HG03565 (cell line): ENCODE measurements around the gene TBC1D5.
"Not testable (repeated sequence)": the region's sequence is repeated elsewhere in the genome, so short reads cannot be mapped to it uniquely, and the experiment has no call there.

Experiments used
- ATAC-seq: cut with Tn5 transposase; IDR thresholded peaks from one replicate; pipeline ENCODE4 v1.9.1; 2021; ENCODE audit warnings: mild to moderate bottlenecking, moderate library complexity; ENCODE audit not compliant: unreplicated experiment

TBC1D5 gene

DNA sequence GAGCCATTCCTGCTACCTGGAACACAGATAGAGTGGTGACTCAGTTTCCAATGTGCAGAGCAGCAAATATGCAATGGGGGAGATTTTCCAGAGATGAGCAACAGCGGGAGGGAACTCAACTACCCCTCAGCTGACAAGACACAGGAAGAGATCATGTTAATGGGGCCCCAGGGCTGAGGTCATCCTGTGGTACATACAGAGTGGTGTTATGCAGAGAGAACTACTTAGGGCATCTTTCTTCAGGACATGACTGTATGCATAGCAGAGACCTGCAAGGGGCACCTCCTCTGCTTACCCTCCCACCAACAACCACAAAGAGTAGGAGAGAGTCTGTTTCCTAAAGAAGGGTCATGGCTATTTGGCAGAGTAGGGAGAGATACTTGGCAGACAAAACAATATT is 6.8 kb upstream of the TBC1D5 start:
- peak; percentile 31 for ATAC-seq

DNA sequence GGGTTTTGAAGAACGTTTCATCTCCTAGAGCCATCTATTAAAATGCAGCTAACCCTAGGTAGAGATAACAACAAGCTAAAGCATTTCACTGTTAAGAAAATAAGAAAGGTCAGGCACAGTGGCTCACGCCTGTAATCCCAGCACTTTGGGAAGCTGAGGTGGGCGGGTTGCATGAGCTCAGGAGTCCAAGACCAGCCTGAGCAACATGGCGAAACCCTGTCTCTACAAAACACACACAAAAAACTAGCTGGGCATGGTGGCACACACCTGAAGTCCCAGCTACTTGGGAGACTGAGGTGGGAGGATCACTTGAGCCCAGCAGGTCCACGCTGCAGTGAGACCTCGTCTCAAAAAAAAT is 5.4 kb upstream of the TBC1D5 start:
- no peak for ATAC-seq

DNA sequence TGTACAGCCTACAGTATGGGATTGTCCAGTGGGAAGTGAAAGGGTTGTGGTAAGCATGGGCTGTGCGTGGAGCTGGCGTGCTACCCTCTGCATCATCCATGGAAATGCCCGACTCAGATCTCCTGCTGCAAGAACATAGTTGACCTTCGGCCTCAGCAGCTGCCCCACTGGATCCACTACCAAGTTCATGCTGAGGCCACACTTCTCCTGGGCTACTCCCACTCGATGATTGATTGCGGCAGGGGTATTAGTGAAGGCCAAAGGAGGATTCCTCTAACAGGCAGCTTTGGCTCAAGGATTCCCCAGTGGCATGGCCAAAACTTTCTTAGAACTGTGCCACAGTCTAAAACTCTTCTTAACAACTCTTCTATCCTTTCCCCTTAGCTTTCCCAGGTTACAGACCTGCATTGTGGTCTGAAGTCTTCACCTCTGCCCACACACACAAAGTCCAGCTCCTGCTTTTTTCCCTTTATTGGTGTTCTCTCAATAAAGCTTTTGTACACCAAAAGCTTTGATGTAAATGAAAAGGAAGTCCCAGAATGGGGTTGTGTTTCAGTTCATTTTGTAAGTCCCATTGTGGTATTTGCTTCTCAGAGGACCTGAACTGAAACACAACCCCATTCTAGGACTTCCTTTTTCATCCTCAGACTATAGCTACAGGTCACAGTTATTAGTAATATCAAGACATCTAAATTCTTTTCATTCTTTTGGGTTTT is 4.9 kb upstream of the TBC1D5 start:
- peak; percentile 67 for ATAC-seq

DNA sequence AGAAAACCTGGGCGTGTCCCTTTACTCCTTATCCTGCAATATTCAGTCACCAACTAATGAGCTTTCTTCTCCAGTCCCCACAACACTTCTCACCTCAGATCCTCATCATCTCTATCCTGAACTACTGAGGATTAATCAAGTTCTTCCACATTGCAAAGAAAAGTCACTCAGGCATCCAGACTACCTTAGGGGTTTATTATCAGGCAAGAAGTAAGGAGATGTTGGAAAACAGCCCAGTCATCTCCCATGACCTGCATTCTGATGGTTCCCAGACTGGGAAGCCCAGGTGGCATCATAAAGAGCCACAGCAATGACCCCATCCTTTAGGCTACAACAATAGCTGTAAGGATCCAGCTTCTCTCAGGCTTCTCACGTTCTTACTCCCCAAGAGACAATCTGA is 3.5 kb upstream of the TBC1D5 start:
- ATAC-seq, result no peak

DNA sequence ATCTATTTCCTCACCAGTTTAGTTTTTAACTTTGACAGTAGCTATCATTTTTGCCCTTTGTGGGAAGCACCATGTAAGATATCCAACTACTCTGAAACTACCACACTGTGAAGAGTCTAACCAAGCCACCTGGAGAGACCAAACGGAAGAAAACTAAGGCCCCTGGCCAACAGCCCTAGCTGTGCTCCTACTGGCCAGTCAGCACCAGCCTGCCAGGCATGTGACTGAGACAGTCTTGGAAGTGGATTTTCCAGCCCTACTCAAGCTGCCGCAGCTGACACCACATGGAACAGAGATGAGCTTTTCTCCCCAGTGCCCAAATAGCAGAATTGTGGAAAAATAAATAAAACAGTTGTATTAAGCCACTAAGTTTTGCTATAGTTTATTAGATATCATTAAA is 2.9 kb upstream of the TBC1D5 start:
- ATAC-seq, result no peak

DNA sequence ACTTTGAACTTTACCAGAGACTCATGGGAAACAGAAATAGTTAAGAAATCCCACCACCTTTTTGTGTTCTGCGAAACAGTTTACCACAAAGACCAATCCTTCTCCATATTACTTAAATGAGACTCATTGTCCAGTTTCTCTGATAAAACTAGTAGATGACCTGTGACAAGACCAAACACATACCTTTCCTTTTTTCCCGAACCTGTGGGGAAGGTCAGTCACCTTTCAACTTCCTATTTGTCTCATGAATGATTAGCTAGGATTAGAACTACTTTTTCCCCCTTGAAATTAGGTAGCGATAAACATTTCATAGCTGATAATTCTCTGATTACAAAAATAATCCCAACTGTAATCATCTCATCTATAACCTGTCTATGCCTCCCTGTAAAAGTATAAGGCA is 2.3 kb upstream of the TBC1D5 start:
- ATAC-seq, result no peak

DNA sequence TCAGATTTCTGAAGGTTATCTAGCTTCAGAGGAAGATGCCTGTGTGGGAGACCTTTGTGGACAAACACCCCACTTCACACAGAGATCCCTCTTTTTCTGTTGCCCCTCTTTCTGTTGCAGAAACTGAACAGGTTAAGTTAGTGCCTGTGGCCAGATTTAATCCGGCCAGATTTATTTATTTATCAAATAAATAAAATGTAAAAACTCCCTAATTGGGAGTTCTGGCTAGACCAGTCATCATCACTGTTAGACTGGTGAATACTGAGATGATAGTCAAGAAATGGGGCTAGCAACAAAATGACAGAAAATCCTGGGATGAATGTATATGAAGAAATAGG is 1.2 kb upstream of the TBC1D5 start:
- ATAC-seq, result no peak

DNA sequence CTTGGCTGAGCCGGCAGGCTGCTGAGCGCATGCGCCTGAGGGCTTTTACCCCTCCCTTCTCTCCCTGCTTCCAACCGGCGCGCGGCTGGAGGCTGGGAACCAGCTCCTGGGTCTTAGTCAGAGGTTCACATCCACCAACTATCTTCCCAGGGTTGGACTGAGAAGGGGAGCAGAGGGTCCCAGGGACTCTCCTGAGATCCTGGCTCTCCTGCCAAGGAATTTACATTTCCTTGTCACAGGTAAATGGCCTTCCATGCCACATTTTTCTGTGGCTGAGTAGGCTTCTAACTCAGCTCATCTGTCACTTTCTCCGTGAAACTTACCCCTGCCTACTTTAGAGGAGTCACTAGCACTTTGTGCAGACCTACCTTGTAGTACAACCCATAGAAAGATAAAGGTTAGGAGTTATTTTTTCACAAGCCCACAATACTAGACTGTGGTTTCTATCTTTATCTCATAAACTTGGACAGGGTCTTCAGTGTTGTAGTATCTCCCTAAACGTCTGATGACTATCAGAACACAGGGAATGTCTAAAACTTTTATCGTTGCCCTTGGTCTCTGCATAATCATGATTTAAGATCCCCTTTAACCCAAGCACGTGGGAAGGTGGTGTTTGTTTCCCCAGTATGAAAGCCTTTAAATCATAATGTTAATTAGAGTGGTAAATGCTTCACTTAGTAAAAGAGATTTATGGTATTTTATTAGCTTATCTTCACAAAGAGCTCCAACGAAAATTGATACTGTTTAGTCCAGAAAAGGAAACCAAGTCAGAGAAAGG is 638 bp upstream of the TBC1D5 start:
- no peak for ATAC-seq

DNA sequence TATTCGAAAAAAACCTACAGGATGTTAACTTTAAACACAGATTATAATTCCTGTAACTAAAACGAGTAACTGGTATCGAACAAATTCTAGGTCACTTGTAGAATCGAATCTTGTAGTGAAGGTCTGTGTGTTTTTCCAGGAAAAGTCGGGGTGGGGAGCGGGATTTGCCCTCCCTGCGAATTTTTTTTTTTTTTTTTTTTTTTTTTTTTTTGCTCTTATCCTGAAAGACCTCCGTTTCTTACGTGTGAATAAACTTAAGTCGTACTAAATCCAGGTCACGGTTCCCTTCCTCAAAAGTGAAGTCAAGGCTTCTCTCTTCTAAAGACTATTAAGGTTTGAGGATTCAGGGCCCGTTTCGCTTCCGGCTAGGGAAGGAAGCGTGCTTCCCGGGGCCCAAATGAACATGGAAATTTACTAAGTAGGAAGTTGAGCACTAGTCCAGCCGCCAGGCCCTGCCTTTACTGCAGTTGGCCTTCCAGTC is 770 bp downstream of the TBC1D5 start:
- no peak for ATAC-seq

DNA sequence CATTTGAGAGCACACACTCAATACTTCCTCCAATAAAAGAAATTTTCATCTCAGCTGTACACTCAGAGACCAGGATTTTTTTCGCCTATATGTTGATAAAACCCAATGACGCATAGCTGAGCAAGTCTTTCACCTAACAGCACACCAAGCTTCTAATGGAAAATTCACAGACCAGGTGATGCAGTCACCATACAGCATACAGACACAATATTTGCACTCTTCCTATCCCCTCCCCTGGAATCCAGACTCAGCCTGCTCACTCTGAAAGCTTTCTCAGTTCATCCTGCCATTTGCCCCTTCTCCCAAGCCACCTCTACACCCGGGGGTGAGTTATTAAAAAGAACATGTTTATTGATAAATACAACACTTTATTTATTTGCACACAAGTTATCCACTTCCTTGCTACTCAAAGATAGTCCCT is 1.7 kb downstream of the TBC1D5 start:
- no peak for ATAC-seq

DNA sequence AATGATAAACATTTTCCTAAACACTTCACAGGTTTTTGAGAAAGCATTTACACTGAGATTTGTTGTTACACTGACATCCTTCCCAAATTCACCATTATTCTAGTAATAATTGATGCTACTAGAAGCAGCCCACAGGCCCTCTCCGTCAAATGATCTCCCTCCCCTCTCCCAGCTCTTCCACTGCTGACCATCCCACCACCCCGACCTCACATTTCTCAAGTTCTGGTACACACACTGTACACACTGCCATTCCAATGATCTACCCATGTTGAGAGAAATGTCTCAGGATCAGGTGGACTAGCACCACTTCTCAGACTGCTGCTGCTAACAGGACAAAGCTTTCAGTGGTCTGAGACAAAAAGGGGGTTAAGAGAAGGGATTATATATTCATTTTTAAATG is 3.5 kb downstream of the TBC1D5 start:
- no peak for ATAC-seq

DNA sequence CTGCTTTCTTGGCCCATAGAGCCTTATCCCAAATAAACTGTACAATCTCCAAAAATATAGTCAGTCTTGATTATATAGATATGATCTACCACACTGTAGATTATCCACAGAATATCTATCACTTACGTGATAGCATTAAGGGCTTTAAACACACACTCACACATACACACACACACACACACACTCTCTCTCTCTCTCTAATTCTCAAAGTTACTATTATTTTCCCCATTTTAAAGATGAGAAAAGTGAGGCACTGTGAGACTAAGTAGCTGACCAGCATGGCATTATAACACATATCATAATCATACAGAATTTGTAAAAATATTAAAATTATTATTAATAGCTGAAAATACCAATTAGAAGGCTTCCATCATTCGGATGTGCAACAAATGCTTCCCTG is 4.2 kb downstream of the TBC1D5 start:
- no peak for ATAC-seq

DNA sequence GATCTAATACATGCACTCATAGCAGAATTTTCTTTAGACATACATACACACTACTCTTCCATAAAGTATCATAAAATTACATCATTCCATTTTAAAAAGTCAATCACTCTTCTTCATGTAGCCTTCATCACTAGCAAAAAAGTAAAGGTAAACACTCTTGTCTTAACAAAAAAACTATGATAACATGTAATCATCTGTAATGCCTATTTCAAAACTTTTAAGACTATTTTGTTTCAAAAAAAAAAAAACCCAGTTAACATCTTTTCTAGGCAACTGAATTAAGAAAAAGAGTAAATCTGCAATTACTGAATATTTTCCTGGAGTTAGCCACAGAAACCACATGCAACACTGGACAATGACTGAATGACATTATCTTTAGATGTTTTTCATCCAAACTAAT is 4.8 kb downstream of the TBC1D5 start:
- no peak for ATAC-seq

DNA sequence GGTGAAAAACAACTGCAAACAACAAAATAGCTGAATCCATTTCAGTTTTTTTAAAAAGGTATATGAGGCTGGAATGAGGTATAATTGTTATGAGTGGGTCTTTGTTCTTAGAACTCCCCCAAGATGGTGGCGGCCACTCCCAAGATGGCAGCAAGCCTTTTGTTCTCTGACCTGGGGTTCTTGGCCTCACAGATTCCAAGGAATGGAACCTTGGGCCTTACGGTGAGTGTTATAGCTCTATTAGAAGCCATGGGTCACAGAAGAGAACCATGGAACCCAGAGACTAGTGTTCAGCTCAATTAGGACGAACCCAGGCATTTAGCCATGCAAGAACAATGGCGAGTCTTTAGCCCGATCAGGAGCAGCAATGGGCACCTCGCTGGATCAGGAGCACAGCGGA is 7.1 kb downstream of the TBC1D5 start:
- ATAC-seq, result not testable (repeated sequence)

DNA sequence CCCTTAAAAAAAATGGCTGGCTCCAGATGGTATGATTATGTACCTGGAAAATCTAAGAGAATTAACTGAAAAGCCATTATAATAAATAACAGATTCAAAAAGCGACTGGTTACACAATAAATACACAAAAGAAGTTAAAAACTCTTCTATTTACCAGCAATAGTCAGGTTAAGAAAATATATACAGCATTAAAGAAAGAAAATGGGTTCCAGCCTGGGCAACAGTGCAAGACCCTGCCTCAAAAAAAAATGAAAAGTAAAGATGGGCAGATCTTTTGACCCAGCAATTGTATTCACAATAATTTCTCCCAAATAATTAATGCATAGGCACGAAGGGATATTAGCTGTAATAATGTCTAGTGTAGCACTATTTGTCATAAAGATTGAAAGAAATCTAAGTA is 8.7 kb downstream of the TBC1D5 start:
- no peak for ATAC-seq

DNA sequence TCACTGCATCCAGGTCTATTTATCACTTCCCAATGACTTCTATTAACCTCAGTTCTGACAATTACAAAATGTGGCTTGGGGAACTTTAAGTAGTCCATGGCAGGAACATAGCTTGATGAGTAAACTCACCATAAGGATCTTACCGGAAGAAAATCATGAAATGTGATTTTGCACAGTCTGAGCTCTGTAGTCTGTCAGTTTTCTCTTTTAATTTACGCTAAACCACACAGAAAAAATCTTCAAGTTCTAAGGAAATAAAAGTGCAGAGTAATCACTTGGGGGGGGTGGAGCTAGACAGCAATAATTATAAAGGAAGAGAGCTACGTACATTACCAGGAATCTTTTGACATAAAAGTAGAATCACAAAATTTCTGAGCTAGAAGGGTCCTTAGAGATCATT is 9.2 kb downstream of the TBC1D5 start:
- ATAC-seq, result no peak

DNA sequence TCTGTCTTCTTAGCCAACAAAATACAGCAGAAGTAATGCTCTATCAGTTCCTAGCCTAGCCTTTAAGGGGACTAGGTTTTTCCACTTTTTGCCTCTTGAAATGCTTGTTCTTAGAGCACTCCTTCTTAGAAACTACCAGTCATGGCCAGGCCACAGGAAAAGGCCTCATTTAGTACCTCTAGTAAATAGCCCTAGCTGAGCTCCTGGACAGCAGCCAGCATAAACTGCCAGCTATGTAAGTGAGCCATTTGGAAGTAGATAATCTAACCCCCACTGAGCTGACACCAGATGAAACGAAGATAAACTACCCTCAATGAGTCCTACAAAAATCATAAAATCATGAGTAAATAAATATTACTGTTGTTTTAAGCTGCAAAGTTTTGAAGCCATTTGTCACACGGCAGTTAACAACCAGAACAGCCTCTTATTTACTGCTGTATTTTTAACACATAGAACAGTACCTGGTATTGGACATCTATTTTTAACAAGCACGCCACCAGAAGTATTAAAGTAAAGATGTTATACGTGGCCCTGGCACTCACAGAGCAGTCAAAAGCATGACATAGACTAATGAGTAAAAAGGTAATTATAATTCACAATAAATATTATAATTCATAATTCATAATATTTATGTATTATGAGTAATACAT is 12.0 kb downstream of the TBC1D5 start:
- no peak for ATAC-seq

DNA sequence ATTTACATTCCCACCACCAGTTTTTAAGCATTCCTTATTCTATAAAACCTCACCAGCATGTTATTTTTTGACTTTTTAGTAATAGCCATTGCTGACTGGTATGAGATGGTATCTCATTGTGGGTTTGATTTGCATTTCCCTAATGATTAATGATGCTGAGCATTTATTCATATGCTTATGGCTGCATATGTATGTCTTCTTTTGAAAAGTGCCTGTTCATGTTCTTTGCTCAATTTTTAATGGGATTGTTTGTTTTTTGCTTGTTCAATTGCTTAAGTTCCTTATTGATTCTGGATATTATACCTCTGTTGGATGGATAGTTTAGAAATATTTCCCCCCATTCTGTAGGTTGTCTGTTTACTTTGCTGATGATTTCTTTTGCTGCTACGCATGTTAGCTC is 16.1 kb downstream of the TBC1D5 start:
- ATAC-seq, result no peak

DNA sequence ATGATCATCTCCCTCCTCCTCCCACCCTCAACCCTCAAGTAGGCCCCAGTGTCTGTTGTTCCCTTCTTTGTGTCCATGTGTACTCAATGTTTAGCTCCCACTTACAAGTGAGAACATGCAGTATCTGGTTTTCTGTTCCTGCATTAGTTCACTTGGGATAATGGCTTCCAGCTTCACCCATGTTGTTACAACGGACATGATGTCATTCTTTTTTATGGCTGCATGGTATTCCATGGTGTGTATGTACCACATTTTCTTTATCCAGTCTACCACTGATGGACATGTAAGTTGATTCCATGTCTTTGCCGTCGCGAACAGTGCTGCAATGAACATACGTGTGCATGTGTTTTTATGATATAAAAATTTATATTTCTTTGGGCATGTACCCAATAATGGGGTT is 16.6 kb downstream of the TBC1D5 start:
- not testable (repeated sequence) for ATAC-seq

DNA sequence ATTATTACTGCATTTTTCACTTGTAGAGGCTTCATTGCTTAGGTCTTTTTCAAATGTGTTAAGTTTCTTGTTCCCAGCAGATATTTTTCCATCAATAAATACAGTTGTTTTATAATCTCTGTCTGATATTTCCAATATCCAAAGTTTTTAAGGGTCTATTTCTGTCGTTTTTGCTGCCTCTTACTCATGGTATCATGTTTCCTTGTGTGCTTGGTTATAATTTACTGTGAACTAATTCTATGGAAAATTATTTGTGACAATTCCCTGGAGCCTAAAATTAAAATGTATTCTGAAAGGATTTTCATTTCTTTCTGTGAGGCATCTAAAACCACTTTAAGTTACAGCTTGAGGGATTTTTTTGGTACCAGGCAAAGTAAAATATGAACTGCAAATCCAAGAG is 17.5 kb downstream of the TBC1D5 start:
- ATAC-seq, result no peak

DNA sequence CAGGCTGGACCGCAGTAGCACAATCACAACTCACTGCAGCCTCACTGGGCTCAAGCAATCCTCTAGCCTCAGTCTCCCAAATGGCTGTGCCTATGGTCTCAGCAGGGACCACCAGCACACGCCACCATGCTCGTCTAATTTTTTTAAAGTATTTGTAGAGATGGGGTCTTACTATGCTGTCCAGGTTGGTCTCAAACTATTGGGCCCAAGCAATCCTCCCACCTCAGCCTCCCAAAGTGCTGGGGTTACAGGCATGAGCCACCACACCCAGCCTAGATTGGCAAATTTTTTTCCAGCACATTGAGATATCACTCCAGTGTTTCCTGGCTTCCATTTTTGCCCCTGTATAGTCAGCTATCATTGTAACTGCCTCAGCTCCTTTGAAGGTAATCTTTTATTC is 18.3 kb downstream of the TBC1D5 start:
- ATAC-seq, result no peak

DNA sequence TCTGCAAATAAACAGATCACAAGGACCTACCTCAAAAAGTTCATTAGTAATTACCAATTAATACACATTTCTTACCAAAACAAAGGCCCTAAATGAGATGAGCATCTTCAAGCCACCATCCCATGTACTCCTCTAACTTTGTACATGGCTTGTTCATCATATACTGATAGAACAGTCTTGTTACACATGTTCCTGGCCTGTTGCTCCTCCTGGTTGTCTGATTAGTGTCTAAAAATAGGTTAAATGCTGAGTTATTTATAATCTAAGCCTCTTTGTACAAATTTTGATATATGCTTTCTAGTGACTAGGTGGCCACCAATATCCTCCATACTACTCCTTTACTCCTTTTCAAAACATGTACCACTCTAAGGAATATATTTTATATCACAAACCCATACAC is 25.0 kb downstream of the TBC1D5 start:
- no peak for ATAC-seq
